Measurements from ENCODE around the gene HDGF. TPM values are rescaled to one million over a fixed set of nuclear protein-coding genes. Genes with fewer than 3 reads are reported as not detected.

The HDGF gene
- total RNA-seq, 1 donor from 2014 or later, result 248 TPM

- intact Hi-C loops (cut with micrococcal nuclease), result loop anchor here (1.0 to 5.0 kb wide), 5 partner anchors 17 to 186 kb away; partner anchors contain the start of gene PEAR1
Observed at GRCh38 chr1:156705918-156706656, 45.4 kb downstream of the HDGF start.

GRCh38 chr1:156705321-156705917 lies 46.1 kb downstream of the HDGF start, which contains the start of gene CRABP2:
Gene CRABP2 (minus strand): TSS chr1:156705583. CDS start chr1:156705446, 137 bp downstream.
- intact Hi-C loops (cut with micrococcal nuclease), result loop anchor here (5.0 kb wide), 1 partner anchor 187 kb away; the partner anchor contains the start of gene PEAR1

GRCh38 chr1:156704930-156705320 lies 46.5 kb downstream of the HDGF start:
- intact Hi-C loops (cut with micrococcal nuclease), result loop anchor here (5.0 kb wide), 1 partner anchor 187 kb away; the partner anchor contains the start of gene PEAR1

GRCh38 chr1:156704166-156704711 lies 47.2 kb downstream of the HDGF start:
- intact Hi-C loops (cut with micrococcal nuclease), result no loop called here

GRCh38 chr1:156703741-156704140 lies 47.7 kb downstream of the HDGF start:
- intact Hi-C loops (cut with micrococcal nuclease), result no loop called here

GRCh38 chr1:156703336-156703735 lies 48.1 kb downstream of the HDGF start:
- intact Hi-C loops (cut with micrococcal nuclease), result no loop called here

GRCh38 chr1:156700736-156701531 lies 50.5 kb downstream of the HDGF start:
- intact Hi-C loops (cut with micrococcal nuclease), result no loop called here

- intact Hi-C loops (cut with micrococcal nuclease), result no loop called here
Observed at GRCh38 chr1:156698995-156699394, 52.5 kb downstream of the HDGF start.

- intact Hi-C loops (cut with micrococcal nuclease), result no loop called here
Observed at GRCh38 chr1:156697481-156697880, 54.0 kb downstream of the HDGF start.

GRCh38 chr1:156696755-156697154 lies 54.7 kb downstream of the HDGF start:
- intact Hi-C loops (cut with micrococcal nuclease), result no loop called here

GRCh38 chr1:156694690-156694962 lies 56.8 kb downstream of the HDGF start:
- intact Hi-C loops (cut with micrococcal nuclease), result no loop called here

GRCh38 chr1:156693848-156694689 lies 57.4 kb downstream of the HDGF start:
- intact Hi-C loops (cut with micrococcal nuclease), result no loop called here

- intact Hi-C loops (cut with micrococcal nuclease), result no loop called here
Observed at GRCh38 chr1:156692925-156693847, 58.3 kb downstream of the HDGF start.

- intact Hi-C loops (cut with micrococcal nuclease), result no loop called here
Observed at GRCh38 chr1:156692441-156692924, 59.0 kb downstream of the HDGF start.

Other genes starting within 250 kb of the HDGF start
- gene IQGAP3, start 179.1 kb downstream of the HDGF start, total RNA-seq, result 9.6 and 11.6 TPM in 2 replicates
- 2.8 and 3.1 TPM in 2 replicates for gene TTC24, start 172.0 kb downstream of the HDGF start, total RNA-seq
- 58.2 and 61.7 TPM in 2 replicates for gene NAXE, start 159.9 kb downstream of the HDGF start, total RNA-seq
- gene GPATCH4, start 150.2 kb downstream of the HDGF start, total RNA-seq, result 45.4 and 46.6 TPM in 2 replicates
- gene HAPLN2, start 132.3 kb downstream of the HDGF start, total RNA-seq, result not detected in 2 replicates
- not detected in 2 replicates for gene BCAN, start 109.6 kb downstream of the HDGF start, total RNA-seq
- 0.07 and 0.12 TPM in 2 replicates for gene NES, start 74.3 kb downstream of the HDGF start, total RNA-seq
- gene CRABP2, start 46.1 kb downstream of the HDGF start, total RNA-seq, result 1.7 and 1.8 TPM in 2 replicates
- 30.6 and 35.8 TPM in 2 replicates for gene METTL25B, start 23.2 kb downstream of the HDGF start, total RNA-seq
- 55.7 and 59.7 TPM in 2 replicates for gene ISG20L2, start 22.9 kb downstream of the HDGF start, total RNA-seq
- 61.0 and 67.4 TPM in 2 replicates for gene MRPL24, start 10.6 kb downstream of the HDGF start, total RNA-seq
- 90.1 and 91.3 TPM in 2 replicates for gene PRCC, start 15.9 kb upstream of the HDGF start, total RNA-seq
- gene SH2D2A, start 65.2 kb upstream of the HDGF start, total RNA-seq, result 234 and 243 TPM in 2 replicates
- gene INSRR, start 107.4 kb upstream of the HDGF start, total RNA-seq, result 0.63 and 0.81 TPM in 2 replicates
- 13.5 and 13.8 TPM in 2 replicates for gene NTRK1, start 109.2 kb upstream of the HDGF start, total RNA-seq
- gene PEAR1, start 142.0 kb upstream of the HDGF start, total RNA-seq, result 0.12 and 0.29 TPM in 2 replicates
- gene LRRC71, start 169.0 kb upstream of the HDGF start, total RNA-seq, result not detected in 2 replicates